Trophoblast cell (in vitro differentiated cells and primary cell): ENCODE measurements around the gene BOLA2B.
A peak's percentile ranks its signal among the peaks of the same experiment; 100 is the strongest.
"Not testable (repeated sequence)": the region's sequence is repeated elsewhere in the genome, so short reads cannot be mapped to it uniquely, and the experiment has no call there.

Source experiments
- DNase-seq, 2 donors: peaks; one replicate each; pipeline ENCODE4 v3.0.0-alpha.2; 2016
- H2AFZ ChIP-seq: 2 replicates; pipeline ENCODE4 v1.6.1; 2013; ENCODE audit warnings: low read length, moderate library complexity, mild to moderate bottlenecking; ENCODE audit not compliant: insufficient read depth, poor library complexity
- H2AK5ac ChIP-seq: 2 replicates; pipeline ENCODE4 v1.6.1; 2013; ENCODE audit warnings: mild to moderate bottlenecking, low read length
- H2BK120ac ChIP-seq: 2 replicates; pipeline ENCODE4 v1.6.1; 2013; ENCODE audit warnings: low read length, mild to moderate bottlenecking, moderate library complexity; ENCODE audit not compliant: insufficient read depth, poor library complexity
- H2BK12ac ChIP-seq: 2 replicates; pipeline ENCODE4 v1.6.1; 2013; ENCODE audit warnings: mild to moderate bottlenecking, low read length, moderate library complexity
- H2BK5ac ChIP-seq: 2 replicates; pipeline ENCODE4 v1.6.1; 2013; ENCODE audit warnings: low read length, low read depth, moderate library complexity, mild to moderate bottlenecking; ENCODE audit not compliant: poor library complexity
- H3K14ac ChIP-seq: 2 replicates; pipeline ENCODE4 v1.6.1; 2013; ENCODE audit warnings: mild to moderate bottlenecking, low read length
- H3K18ac ChIP-seq: 2 replicates; pipeline ENCODE4 v1.6.1; 2013; ENCODE audit warnings: mild to moderate bottlenecking, low read length
- H3K23ac ChIP-seq: 2 replicates; pipeline ENCODE4 v1.6.1; 2013; ENCODE audit warnings: low read length
- H3K27ac ChIP-seq: 2 replicates; pipeline ENCODE4 v1.5.1; 2013; ENCODE audit warnings: low read depth, mild to moderate bottlenecking, inconsistent platforms, low read length, moderate library complexity
- H3K27me3 ChIP-seq: 2 replicates; pipeline ENCODE4 v1.6.1; 2013; ENCODE audit warnings: inconsistent platforms, mild to moderate bottlenecking, low read length, moderate library complexity; ENCODE audit not compliant: insufficient read depth
- H3K36me3 ChIP-seq, 2 experiments: 1 replicate in 1 of 2; 2 replicates in 1 of 2; pipeline ENCODE4 v1.6.1; 2013; ENCODE audit warnings: low read length in 2 of 2, mild to moderate bottlenecking in 2 of 2, moderate library complexity in 1 of 2; ENCODE audit not compliant: insufficient read depth in 2 of 2, control insufficient read depth in 1 of 2
- H3K4ac ChIP-seq: 2 replicates; pipeline ENCODE4 v1.6.1; 2013; ENCODE audit warnings: low read depth, mild to moderate bottlenecking, low read length, moderate library complexity
- H3K4me1 ChIP-seq, 2 experiments: 1 replicate in 1 of 2; 2 replicates in 1 of 2; pipeline ENCODE4 v1.6.1; 2013; ENCODE audit warnings: low read length in 2 of 2, mild to moderate bottlenecking in 2 of 2, moderate library complexity in 1 of 2; ENCODE audit not compliant: insufficient read depth in 2 of 2, control insufficient read depth in 1 of 2
- H3K4me2 ChIP-seq: 2 replicates; pipeline ENCODE4 v1.6.1; 2013; ENCODE audit warnings: inconsistent platforms, mild to moderate bottlenecking, low read length, moderate library complexity
- H3K4me3 ChIP-seq: 2 replicates; pipeline ENCODE4 v1.5.1; 2013; ENCODE audit warnings: mild to moderate bottlenecking, low read depth, low read length, inconsistent platforms
- H3K79me1 ChIP-seq: one replicate; pipeline ENCODE4 v1.6.1; 2013; ENCODE audit warnings: low read length
- H3K79me2 ChIP-seq: 2 replicates; pipeline ENCODE4 v1.6.1; 2013; ENCODE audit warnings: low read length, mild to moderate bottlenecking; ENCODE audit not compliant: control insufficient read depth, insufficient read depth, poor library complexity
- H3K9ac ChIP-seq: 2 replicates; pipeline ENCODE4 v1.6.1; 2013; ENCODE audit warnings: mild to moderate bottlenecking, low read length
- H3K9me3 ChIP-seq: 2 replicates; pipeline ENCODE4 v1.6.1; 2013; ENCODE audit warnings: low read depth, mild to moderate bottlenecking, control low read depth, inconsistent platforms, low read length; ENCODE audit not compliant: insufficient read depth
- H4K12ac ChIP-seq: 2 replicates; pipeline ENCODE4 v1.6.1; 2013; ENCODE audit warnings: low read depth, mild to moderate bottlenecking, low read length, moderate library complexity
- H4K8ac ChIP-seq: 2 replicates; pipeline ENCODE4 v1.6.1; 2013; ENCODE audit warnings: low read depth, mild to moderate bottlenecking, low read length, moderate library complexity
- H4K91ac ChIP-seq: one replicate; pipeline ENCODE4 v1.6.1; 2013; ENCODE audit warnings: low read depth, mild to moderate bottlenecking, low read length, moderate library complexity
- WGBS: extraction: QIAGEN DNeasy Blood & Tissue Kit; methylation state at CpG from one replicate; pipeline ENCODE4 v1.1.7; 2013; ENCODE audit warnings: missing lambda C conversion rate; ENCODE audit not compliant: insufficient read length, insufficient coverage; ENCODE audit errors: extremely low coverage; 5-methylcytosine and 5-hydroxymethylcytosine counted together

The BOLA2B gene

DNA sequence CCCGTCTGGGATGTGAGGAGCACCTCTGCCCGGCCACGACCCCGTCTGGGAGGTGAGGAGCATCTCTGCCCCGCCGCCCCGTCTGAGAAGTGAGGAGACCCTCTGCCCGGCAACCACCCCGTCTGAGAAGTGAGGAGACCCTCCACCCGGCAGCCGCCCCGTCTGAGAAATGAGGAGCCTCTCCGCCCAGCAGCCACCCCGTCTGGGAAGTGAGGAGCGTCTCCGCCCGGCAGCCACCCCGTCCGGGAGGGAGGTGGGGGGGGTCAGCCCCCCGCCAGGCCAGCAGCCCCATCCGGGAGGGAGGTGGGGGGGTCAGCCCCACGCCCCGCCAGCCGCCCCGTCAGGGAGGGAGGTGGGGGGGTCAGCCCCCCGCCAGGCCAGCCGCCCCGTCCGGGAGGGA is 24.7 kb downstream of the BOLA2B start:
- DNase-seq, H3K4me2 ChIP-seq, H2AFZ ChIP-seq, H3K79me2 ChIP-seq, H3K9ac ChIP-seq, H4K91ac ChIP-seq, H3K9me3 ChIP-seq, H3K23ac ChIP-seq, H2BK120ac ChIP-seq, H3K27me3 ChIP-seq, H3K79me1 ChIP-seq, H3K4me1 ChIP-seq, H3K14ac ChIP-seq, H2BK5ac ChIP-seq, H4K12ac ChIP-seq, H3K18ac ChIP-seq, H3K36me3 ChIP-seq, H2BK12ac ChIP-seq, H3K4me3 ChIP-seq, H4K8ac ChIP-seq, H2AK5ac ChIP-seq, H3K27ac ChIP-seq, H3K4ac ChIP-seq: not testable (repeated sequence)
- WGBS, result no CpG with 5 or more reads among the region's 29 CpGs

DNA sequence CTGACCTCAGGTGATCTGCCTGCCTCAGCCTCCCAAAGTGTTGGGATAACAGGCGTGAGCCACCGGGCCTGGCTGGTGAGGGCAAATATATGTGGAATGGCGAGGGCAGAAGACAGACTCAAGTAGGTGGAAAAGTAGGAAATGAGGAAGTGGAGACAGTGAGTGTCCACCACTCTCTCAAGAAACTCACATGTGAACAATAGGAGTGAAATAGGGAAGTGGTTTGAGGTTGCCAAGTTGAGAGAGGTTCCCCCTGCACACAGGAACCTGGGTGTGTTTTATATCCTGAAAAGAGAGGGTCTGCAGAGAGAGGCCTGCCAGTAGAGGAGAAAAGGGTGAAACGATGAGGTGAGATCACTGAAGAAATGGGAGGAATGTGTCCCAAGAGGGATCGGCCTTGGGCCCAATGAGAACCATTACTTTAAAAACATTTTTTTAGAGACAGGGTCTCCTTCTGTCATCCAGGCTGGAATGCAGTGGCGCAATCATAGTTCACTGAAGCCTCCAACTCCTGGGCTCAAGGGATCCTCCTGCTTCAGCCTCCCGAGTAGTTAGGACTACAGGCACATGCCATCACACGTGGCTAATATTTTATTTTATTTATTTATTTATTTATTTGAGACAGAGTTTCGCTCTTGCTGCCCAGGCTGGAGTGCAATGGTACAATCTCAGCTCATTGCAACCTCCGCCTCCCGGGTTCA is 27.1 kb downstream of the BOLA2B start:
- Histone ChIP-seq H3K9ac (no peak overlapping the region), H3K23ac (no peak overlapping the region), H3K4me1 (no peaks in the 10 kb centered on the region), H3K4me3 (no peak overlapping the region), H3K79me1 (no peaks in the 10 kb centered on the region), H2AFZ (no peak overlapping the region), H3K18ac (no peak overlapping the region), H2AK5ac (no peak overlapping the region), H2BK120ac (no peak overlapping the region), H3K9me3 (no peaks in the 10 kb centered on the region), H2BK12ac (no peak overlapping the region), H3K27ac (no peak overlapping the region), H4K12ac (no peak overlapping the region), H4K91ac (no peak overlapping the region), H3K14ac (no peak overlapping the region), H3K4ac (no peak overlapping the region), H3K4me2 (no peak overlapping the region), H3K36me3 (no peaks in the 10 kb centered on the region), H3K79me2 (no peaks in the 10 kb centered on the region), H3K27me3 (no peaks in the 10 kb centered on the region), H4K8ac (no peak overlapping the region), H2BK5ac (no peak overlapping the region)
- WGBS, result no CpG with 5 or more reads among the region's 11 CpGs
- peak; percentile 40 to 66 for DNase-seq

DNA sequence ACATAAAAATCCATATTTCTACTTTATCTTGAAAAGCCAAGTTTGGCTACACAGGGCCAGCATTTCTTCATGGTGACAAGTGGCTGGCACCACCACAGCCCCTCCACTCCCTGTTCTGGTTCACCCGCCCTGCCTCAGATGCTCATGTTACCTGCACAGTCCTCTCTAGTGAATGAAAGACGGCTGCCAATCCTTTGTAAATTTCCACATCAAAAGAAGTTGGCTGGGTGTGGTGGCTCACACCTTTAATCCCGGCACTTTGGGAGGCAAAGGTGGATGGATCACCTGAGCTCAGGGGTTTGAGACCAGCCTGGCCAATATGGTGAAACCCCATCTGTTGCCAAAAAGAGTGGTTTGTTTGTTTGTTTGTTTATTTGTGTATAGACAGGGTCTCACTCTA is 29.9 kb downstream of the BOLA2B start:
- H3K4me1 ChIP-seq, result no peaks in the 10 kb centered on the region
- no peak for DNase-seq
- no peak overlapping the region for H3K4ac ChIP-seq
- no CpG with 5 or more reads among the region's 3 CpGs for WGBS
- no peak overlapping the region for H4K12ac ChIP-seq
- no peak overlapping the region for H2BK120ac ChIP-seq
- no peak overlapping the region for H3K18ac ChIP-seq
- H2BK12ac ChIP-seq, result no peak overlapping the region
- H3K4me3 ChIP-seq, result no peak overlapping the region
- H2BK5ac ChIP-seq, result no peak overlapping the region
- no peak overlapping the region for H2AK5ac ChIP-seq
- H4K8ac ChIP-seq, result no peak overlapping the region
- no peaks in the 10 kb centered on the region for H3K79me1 ChIP-seq
- no peak overlapping the region for H4K91ac ChIP-seq
- H2AFZ ChIP-seq, result no peak overlapping the region
- H3K9ac ChIP-seq, result no peak overlapping the region
- H3K36me3 ChIP-seq, result no peaks in the 10 kb centered on the region
- H3K4me2 ChIP-seq, result no peak overlapping the region
- no peaks in the 10 kb centered on the region for H3K9me3 ChIP-seq
- no peak overlapping the region for H3K27ac ChIP-seq
- H3K23ac ChIP-seq, result no peak overlapping the region
- H3K27me3 ChIP-seq, result no peaks in the 10 kb centered on the region
- no peaks in the 10 kb centered on the region for H3K79me2 ChIP-seq
- no peak overlapping the region for H3K14ac ChIP-seq

DNA sequence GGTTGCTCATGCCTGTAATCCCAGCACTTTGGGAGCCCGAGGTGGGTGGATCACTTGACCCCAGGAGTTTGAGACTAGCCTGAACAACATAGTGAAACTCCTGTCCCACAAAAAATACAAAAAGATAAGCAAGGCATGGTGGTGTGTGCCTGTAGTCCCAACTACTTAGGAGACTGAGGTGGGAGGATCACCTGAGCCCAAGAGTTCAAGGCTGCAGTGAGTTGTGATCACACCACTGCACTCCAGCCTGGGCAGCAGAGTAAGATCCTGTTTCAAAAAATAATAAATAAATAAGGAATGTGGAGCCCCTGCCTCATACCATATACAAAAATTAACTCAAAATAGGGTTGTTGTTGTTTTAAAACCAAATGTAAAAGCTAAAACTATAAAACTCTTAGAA is 36.3 kb downstream of the BOLA2B start:
- no peak overlapping the region for H3K4me3 ChIP-seq
- H3K9ac ChIP-seq, result no peak overlapping the region
- no peak overlapping the region for H2BK120ac ChIP-seq
- WGBS, result no CpG with 5 or more reads among the region's 1 CpG
- no peak overlapping the region for H3K27ac ChIP-seq
- H3K4ac ChIP-seq, result no peak overlapping the region
- H3K23ac ChIP-seq, result no peak overlapping the region
- H4K8ac ChIP-seq, result no peak overlapping the region
- no peak overlapping the region for H2BK5ac ChIP-seq
- no peak overlapping the region for H2AK5ac ChIP-seq
- no peaks in the 10 kb centered on the region for H3K79me1 ChIP-seq
- H4K91ac ChIP-seq, result no peak overlapping the region
- H3K36me3 ChIP-seq, result no peaks in the 10 kb centered on the region
- no peaks in the 10 kb centered on the region for H3K79me2 ChIP-seq
- no peaks in the 10 kb centered on the region for H3K9me3 ChIP-seq
- H4K12ac ChIP-seq, result no peak overlapping the region
- no peak overlapping the region for H3K18ac ChIP-seq
- H2BK12ac ChIP-seq, result no peak overlapping the region
- H2AFZ ChIP-seq, result no peak overlapping the region
- no peaks in the 10 kb centered on the region for H3K27me3 ChIP-seq
- H3K4me1 ChIP-seq, result no peaks in the 10 kb centered on the region
- no peak overlapping the region for H3K4me2 ChIP-seq
- no peak overlapping the region for H3K14ac ChIP-seq
- no peak for DNase-seq
